Measurements from ENCODE around the gene ZNF606.

DNA sequence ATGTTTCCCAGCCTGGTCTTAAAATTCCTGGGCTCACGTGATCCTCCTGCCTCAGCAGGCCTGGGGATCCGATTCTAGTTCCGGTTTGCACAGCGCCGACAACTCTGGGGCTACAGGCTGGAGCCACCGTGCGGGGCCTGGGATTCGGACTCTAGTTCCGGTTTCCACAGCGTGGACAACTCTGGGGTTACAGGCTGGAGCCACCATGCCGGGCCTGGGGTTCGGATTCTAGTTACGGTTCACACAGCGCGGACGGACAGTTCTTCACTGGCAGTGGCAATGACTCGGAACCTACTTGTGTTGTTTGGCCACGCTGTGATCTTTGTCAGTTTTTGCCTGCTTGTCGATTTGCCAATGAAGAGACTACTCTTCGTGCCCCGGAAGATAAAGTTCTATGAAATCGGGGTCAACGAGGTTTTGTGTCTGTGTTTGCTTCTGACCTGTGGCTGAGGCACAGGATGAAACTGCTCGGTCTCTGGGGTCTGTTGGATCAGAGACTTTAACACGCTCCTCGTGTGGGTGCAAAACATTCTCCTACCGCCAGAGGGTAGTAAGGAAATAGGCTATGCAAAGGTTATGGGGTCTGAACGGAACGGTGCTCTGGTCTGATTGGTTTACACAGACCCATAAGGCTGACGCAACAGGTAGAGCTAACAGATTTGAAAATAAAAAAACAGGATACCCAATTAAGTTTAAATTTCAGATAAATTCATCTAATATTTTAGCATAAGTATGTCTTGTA lies 19.1 kb upstream of the ZNF606 start:
- TF ChIP-seq, protein P1, sequence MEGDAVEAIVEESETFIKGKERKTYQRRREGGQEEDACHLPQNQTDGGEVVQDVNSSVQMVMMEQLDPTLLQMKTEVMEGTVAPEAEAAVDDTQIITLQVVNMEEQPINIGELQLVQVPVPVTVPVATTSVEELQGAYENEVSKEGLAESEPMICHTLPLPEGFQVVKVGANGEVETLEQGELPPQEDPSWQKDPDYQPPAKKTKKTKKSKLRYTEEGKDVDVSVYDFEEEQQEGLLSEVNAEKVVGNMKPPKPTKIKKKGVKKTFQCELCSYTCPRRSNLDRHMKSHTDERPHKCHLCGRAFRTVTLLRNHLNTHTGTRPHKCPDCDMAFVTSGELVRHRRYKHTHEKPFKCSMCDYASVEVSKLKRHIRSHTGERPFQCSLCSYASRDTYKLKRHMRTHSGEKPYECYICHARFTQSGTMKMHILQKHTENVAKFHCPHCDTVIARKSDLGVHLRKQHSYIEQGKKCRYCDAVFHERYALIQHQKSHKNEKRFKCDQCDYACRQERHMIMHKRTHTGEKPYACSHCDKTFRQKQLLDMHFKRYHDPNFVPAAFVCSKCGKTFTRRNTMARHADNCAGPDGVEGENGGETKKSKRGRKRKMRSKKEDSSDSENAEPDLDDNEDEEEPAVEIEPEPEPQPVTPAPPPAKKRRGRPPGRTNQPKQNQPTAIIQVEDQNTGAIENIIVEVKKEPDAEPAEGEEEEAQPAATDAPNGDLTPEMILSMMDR (IDR thresholded peaks at IDR 0.05) = peak; percentile 69 to 85 (median 83)
- no peak for TF ChIP-seq POLR2A (IDR thresholded peaks at IDR 0.05; ENCODE audit: low read depth)
- TF ChIP-seq EP300 (IDR thresholded peaks at IDR 0.05) = no peak

Data from esophagus muscularis mucosa (tissue), 4 donors.